ENCODE data around the gene CIAPIN1.

DNA sequence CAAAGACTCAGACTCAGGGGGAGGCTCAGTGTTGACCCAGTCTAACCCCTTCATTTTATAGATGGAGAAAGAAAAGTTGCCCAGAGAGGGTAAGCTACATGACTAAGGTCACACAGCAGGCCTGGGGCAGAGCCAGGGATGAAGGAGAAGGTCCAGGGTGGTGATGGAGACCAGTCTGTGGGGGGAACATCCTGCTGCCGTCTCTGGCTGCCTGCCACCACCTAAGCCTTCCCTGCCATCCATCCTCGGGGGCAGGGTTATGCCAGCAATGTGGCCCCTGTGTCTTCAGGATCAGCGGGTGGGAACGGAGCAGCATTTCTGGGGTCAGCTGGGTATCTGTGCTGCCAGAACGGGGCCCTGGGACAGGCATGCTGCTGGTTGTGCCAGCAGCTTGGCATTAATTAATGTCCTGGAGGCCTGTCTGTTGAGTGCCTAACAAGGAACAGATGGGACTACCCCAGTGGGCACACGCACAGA lies 33.6 kb upstream of the CIAPIN1 start:
- TF ChIP-seq POLR2AphosphoS5 (IDR thresholded peaks at IDR 0.05): no peak
- TF ChIP-seq, protein P1, sequence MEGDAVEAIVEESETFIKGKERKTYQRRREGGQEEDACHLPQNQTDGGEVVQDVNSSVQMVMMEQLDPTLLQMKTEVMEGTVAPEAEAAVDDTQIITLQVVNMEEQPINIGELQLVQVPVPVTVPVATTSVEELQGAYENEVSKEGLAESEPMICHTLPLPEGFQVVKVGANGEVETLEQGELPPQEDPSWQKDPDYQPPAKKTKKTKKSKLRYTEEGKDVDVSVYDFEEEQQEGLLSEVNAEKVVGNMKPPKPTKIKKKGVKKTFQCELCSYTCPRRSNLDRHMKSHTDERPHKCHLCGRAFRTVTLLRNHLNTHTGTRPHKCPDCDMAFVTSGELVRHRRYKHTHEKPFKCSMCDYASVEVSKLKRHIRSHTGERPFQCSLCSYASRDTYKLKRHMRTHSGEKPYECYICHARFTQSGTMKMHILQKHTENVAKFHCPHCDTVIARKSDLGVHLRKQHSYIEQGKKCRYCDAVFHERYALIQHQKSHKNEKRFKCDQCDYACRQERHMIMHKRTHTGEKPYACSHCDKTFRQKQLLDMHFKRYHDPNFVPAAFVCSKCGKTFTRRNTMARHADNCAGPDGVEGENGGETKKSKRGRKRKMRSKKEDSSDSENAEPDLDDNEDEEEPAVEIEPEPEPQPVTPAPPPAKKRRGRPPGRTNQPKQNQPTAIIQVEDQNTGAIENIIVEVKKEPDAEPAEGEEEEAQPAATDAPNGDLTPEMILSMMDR (IDR thresholded peaks at IDR 0.05): no peak
- no peak for TF ChIP-seq POLR2A (IDR thresholded peaks at IDR 0.05)

All from suprapubic skin (tissue), 4 donors.